Measurements from ENCODE around the gene HELLS. TPM values are rescaled to one million over a fixed set of nuclear protein-coding genes. Genes with fewer than 3 reads are reported as not detected.
"Not testable (repeated sequence)": the region's sequence is repeated elsewhere in the genome, so short reads cannot be mapped to it uniquely, and the experiment has no call there.

Gene HELLS
- 29.6 TPM for total RNA-seq

DNA sequence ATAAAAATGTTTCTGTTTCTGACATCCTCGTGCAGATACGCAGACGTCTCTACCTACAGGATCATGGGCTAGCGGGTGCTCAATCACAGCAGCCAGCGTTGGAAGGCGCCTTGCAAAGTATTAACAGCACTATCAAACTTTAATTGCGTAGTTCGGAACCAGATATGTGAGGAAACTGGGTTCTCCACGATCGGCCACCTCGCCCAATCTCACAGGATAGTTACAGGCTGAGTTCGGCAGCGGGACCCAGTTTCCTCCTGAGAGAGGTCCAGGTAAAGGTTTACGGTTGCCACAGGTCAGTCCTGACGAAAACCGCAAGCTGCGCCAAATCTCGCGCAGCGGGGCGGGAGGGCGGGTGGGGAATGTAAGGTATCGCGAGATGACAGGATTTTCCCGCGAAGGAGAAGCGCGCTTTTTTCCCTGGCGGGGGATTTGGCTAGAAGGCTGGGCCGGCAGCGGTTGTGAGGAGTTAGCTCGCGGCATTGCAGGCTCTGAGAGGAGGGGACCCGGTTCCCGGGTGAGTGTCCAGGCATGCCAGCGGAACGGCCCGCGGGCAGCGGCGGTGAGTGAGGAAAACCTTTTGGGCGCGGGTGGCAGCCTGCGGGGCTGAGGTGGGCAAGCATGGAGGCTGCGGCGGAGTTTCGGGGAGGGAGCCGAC lies at the start of gene HELLS:
HELLS (plus strand) TSS at position 398 of the 658 bp plus-strand sequence; CDS start at position 532, 134 bp downstream.
- DNase-seq (ENCODE audit: low read depth in 2 of 3, low spot score in 2 of 3), result peak; percentile 47 to 88 (median 82)

- no peak for DNase-seq (ENCODE audit: low read depth in 2 of 3, low spot score in 2 of 3)
These were observed 49.6 kb upstream of the HELLS start for GRCh38 chr10:94496010-94496409.

- no peak for DNase-seq (ENCODE audit: low read depth in 2 of 3, low spot score in 2 of 3)
These were observed 48.9 kb upstream of the HELLS start for GRCh38 chr10:94496646-94497045.

GRCh38 chr10:94500063-94500462 lies 45.5 kb upstream of the HELLS start:
- DNase-seq (ENCODE audit: low read depth in 2 of 3, low spot score in 2 of 3), result no peak

DNA sequence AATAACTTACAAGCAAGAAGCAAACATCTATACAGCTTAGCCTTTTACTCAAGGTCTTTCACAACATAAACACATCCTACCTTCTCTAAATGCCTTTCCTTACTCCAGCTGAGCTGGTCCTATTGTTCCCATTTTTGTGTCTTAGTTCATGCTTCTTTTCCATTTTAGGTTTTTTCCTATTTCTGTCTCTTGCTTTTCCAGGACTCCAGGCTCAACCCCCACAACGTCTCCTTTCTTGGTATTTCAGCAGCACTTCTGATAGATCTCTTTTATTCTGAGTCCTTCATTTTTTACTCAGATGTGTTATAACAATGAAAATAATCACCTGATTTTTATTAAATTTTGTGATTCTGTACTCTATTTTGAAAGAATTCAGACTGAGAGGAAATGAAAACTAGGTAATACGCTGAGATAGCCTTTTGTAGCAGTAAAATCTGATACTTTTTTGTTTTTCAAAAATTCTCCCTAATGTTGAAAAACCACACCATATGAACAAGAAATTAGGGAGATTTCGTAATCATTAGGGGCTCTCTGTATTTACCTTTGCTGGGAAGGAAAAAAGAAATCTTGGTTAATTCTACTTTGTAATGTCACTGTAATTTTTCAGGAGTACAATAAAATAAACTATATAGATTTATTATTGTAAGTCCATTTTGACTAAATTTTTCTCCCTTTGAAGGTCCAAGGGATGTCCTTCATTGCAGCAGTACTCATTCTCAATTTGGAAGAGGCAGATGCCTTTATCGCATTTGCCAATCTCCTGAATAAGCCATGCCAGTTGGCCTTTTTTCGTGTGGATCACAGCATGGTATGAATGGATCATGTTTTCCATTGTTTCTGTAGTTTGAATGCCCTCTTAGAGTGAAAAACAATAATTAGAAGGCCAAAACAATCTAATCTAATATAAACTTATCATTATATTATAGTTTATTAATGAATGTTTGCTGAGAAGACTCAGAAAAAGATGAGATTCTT lies 24.0 kb upstream of the HELLS start:
- no peak for DNase-seq (ENCODE audit: low read depth in 2 of 3, low spot score in 2 of 3)

- no peak for DNase-seq (ENCODE audit: low read depth in 2 of 3, low spot score in 2 of 3)
These were observed 21.4 kb upstream of the HELLS start for GRCh38 chr10:94524146-94524545.

DNA sequence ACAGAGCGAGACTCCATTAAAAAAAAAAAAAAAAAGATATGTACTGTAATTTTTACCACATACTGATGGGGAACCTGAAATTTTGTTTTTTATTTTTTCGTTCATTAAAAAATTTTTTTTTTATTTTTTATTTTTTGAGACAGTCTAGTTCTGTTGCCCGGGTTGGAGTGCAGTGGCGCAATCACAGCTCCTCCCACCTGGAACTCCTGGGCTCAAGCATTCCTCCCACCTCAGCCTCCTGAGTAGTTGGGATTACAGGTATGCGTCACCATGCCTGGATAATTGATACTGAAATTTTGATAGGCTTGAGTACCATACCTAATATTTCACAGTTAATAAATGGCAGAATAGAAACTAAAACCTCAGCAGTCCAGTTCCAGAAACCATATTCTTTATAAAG lies 20.9 kb upstream of the HELLS start:
- no peak for DNase-seq (ENCODE audit: low read depth in 2 of 3, low spot score in 2 of 3)

GRCh38 chr10:94531550-94531949 lies 14.0 kb upstream of the HELLS start:
- DNase-seq (ENCODE audit: low read depth in 2 of 3, low spot score in 2 of 3), result not testable (repeated sequence)

DNA sequence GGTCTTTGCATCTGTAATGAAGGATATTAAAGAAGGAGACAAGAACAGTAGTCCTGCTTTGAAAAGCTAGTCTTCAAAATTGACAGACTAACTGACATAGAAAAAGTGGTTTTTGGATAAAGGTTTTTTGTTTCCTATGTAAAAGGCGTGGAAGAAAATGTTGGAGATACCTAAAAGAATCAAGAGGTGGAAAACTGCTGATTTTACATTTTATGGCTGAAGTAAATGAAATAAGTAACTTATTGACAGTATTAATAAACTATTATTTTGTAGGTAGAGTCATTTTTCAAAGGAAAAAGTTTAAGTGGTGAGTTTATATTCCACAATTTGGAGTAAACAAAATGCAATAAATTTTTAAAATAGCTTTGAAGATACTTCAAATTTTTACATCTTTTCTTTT lies 12.6 kb upstream of the HELLS start:
- DNase-seq (ENCODE audit: low read depth in 2 of 3, low spot score in 2 of 3), result no peak

DNA sequence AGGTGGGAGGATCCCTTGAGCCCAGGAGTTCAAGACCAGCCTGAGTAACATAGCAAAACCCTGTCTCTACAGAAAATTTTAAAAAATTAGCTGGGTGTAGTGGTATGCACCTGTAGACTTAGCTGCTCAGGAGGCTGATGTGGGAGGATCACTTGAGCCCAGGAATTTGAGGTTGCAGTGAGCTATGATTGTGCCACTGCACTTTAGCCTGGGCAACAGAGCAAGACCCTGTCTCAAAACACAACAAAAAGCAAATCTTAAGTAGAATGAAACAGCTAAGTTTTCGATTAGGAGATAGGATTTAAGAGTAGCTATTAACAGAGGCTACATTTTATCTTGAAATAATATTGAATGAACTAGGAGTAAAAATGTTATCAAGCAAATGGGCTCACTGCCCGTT lies 3.3 kb upstream of the HELLS start:
- not testable (repeated sequence) for DNase-seq (ENCODE audit: low read depth in 2 of 3, low spot score in 2 of 3)

GRCh38 chr10:94546049-94546900 lies 687 bp downstream of the HELLS start:
- DNase-seq (ENCODE audit: low read depth in 2 of 3, low spot score in 2 of 3), result peak in 2 of 3 donors; percentile 6 to 20

DNA sequence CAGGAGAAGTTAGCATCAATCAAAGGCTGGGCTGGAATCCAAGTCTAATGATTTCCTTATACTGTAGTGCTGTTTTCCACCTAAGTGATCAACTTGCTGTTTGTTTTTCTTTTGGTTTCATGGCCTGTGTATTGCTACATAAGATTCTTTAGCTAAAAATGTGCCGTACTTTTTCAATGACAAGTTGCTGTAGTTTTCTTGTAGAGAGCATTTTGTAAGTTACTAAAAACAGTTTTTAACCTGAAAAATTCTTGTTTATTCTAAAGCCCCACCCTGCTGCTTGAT lies 1.3 kb downstream of the HELLS start:
- no peak for DNase-seq (ENCODE audit: low read depth in 2 of 3, low spot score in 2 of 3)

GRCh38 chr10:94549221-94549620 lies 3.6 kb downstream of the HELLS start:
- no peak for DNase-seq (ENCODE audit: low read depth in 2 of 3, low spot score in 2 of 3)

DNA sequence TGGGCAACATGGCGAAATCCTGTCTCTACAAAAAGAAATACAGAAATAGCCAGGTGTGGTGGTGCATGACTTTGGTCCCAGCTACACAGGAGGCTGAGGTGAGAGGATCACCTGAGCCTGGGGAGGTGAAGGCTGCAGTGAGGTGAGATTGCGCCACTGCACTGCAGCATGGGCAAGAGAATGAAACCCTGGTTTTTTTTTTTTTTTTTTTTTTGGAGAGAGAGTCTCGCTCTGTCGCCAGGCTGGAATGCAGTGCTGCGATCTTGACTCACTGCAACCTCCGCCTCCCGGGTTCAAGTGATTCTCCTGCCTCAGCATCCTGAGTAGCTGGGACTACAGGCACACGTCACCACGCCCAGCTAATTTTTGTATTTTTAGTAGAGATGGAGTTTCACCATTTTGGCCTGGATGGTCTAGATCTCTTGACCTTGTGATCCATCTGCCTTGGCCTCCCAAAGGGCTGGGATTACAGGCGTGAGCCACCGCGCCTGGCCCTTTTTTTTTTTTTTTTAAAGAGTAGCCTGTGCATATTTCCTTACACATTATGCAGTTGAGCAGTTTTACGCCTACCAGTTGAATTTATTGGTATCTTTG lies 22.2 kb downstream of the HELLS start:
- DNase-seq (ENCODE audit: low read depth in 2 of 3, low spot score in 2 of 3), result not testable (repeated sequence)

DNA sequence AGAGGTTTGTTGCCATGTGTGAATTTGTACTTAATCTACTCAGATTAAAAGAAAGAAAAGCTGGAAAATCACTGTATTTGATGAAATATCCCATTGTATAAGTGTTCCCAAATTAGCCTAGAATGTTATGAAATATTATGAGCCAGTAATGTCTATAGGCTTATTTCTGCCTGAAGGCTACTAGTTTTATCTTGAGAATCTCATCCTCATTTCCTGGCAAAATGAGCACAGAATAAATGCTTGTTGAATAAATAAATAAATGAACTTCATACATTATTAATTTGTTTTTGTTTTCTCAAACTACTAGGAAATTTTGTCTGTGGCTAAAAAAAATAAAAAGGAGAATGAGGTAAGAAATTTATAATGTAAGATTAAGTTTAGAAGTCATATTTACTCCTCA lies 25.5 kb downstream of the HELLS start:
- no peak for DNase-seq (ENCODE audit: low read depth in 2 of 3, low spot score in 2 of 3)

- no peak for DNase-seq (ENCODE audit: low read depth in 2 of 3, low spot score in 2 of 3)
These were observed 25.9 kb downstream of the HELLS start for GRCh38 chr10:94571528-94571927.

- DNase-seq (ENCODE audit: low read depth in 2 of 3, low spot score in 2 of 3), result no peak
These were observed 33.2 kb downstream of the HELLS start for GRCh38 chr10:94578790-94579189.

GRCh38 chr10:94583124-94583523 lies 37.5 kb downstream of the HELLS start:
- no peak for DNase-seq (ENCODE audit: low read depth in 2 of 3, low spot score in 2 of 3)

DNA sequence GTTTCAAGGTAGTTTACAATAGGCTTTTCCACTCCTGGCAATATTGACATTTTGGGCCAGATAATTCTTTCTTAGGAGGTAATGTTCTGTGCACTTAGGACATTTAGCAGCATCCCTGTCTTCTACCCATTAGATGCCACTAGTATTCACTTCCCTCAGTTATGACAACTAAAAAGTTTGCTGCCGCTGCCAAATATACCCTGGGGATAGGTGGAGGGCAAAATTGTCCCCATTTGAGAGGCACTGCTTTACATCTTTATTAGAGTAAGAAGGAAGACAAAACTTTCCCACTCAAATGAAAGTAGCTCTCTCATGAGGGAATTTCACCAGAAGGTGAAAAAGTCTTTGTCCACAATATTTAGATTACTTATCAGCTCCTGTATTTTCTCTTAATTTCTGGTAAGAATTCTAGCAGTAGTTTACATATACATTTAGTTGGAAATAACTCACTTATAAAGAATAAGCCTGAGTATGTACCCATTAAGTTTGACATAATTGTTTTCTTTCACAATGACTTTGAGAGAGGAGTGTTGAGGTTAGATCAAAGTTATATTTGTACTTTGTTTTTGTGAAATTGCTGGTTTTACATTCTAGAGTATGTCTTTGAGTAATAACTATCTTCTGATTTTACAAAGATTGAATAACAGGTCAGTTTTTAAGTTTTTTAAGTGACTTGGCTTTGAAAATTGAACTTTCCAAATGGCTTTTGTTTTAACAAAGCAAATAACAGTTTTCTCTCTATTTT lies 46.0 kb downstream of the HELLS start:
- no peak for DNase-seq (ENCODE audit: low read depth in 2 of 3, low spot score in 2 of 3)

Data from hematopoietic multipotent progenitor cell (in vitro differentiated cells).